Right ventricle myocardium inferior (tissue), 1 donor: ENCODE results near the gene ITGAL. TPM values are rescaled to one million over a fixed set of nuclear protein-coding genes. Genes with fewer than 3 reads are reported as not detected.

Source experiments
- ATAC-seq: fragments of 200-7000 bp; cut with Tn5 transposase; one replicate; pipeline ENCODE4 v1.9.1; 2020; ENCODE audit warnings: mild to moderate bottlenecking, moderate library complexity
- DNase-seq: peaks from one replicate; pipeline ENCODE4 v3.0.0; 2021; ENCODE audit errors: missing footprints
- intact Hi-C: fragments of 100-400 bp; cut with DNase I; formaldehyde crosslinking; loops from one replicate; pipeline ENCODE4 v1.11.0; 2022
- total RNA-seq: library from RNA; stranded (reverse); fragmentation: NEBNext Ultra II Directional; extraction: Animal tissue kit (Norgen Biotek cat#: 25700); gene quantifications from one replicate; pipeline ENCODE4 v1.2.1, GENCODE V29; 2021
- donor health status: DM: no; HTN: yes; CAD: no; lungs with severe emphysema.

The ITGAL gene
- total RNA-seq, 1 donor from 2014 or later: 4.2 TPM

DNA sequence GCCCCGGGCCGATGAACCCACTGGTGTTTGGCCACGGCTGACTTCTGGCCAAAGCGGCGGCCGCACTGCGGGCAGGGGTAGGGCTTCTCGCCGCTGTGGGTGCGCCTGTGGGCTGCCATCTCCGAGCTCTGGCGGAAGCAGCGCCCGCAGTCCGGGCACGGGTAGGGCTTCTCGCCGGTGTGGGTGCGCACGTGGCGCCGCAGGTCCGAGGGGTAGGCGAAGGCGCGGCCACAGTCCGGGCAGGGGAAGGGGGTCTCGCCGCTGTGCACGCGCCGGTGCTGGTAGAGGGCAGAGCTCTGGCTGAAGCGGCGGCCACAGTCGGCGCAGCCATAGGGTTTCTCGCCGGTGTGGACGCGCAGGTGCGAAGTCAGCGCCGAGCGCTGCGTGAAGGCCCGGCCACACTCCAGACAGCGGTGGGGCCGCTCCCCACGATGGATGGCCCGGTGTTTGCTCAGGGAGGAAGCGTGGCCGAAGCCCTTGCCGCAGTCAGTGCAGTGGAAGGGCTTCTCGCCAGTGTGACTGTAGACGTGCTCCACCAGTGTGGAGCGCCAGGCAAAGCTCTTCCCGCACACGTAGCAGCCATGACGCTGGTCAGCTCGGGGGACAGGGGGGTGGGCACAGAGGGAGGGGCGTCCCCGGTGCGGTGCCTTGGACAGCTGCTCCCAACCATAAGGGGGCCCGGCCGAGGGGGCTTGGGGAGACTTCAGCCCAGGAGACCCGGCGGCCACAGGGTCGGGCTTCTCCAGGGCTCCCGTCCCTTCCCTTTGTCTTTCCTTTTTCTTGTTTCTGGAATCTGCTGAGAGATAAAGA, 83.0 kb downstream of the ITGAL start:
- DNase-seq (no peak), ATAC-seq (no peak)
- intact Hi-C loops: no loop called here

- ATAC-seq (no peak), DNase-seq (no peak)
- intact Hi-C loops: no loop called here
Measured at GRCh38 chr16:30556125-30556473, 83.6 kb downstream of the ITGAL start.

- peak; percentile 0 for ATAC-seq
- intact Hi-C loops: no loop called here
- DNase-seq: no peak
Measured at GRCh38 chr16:30557707-30557956, 85.1 kb downstream of the ITGAL start.

DNA sequence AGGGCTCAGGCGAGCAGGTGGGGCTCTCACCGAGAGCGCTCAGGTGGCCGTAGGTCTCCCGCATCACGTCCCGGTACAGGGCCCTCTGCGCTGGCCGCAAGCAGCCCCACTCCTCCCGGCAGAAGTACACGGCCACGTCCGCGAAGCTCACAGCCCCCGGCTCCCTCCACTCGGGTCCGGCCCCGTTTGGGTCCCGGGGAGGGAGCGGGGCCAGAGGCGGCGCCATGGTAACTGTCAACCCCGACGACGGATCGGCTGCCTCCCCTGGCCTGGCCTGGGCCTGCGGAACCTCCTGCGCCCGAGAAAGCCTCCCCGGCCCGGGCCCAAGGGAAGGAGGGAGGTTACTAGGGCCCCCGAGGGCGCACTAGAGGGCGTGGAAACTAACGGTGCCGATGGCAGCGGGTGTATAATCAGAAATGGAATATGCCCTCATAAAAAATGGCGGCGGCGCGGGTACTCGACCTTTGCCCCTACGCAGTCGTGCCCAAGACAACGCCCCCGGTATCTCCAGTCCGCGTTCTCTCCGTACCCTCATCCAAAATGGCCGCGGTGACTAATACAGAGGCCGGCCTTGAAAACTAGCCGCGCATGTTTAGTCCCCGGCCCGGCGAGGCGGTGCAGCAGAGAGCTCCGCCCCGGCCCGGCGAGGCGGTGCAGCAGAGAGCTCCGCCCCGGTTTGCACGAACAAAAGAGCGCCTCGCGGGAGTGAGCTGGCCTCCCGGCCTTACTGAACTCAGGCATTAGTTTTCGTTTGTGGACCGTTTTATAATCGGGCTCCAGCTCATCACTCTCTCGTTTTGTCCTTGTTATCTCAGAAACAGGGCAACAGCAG, 85.6 kb downstream of the ITGAL start, which contains the start of gene ZNF764:
Gene ZNF764, minus strand, starts transcription at position 418 of the 832 bp plus-strand sequence. Its CDS starts 192 bp downstream, at position 226.
- DNase-seq (peak; percentile 99), ATAC-seq (peak; percentile 98)
- intact Hi-C loops: loop anchor here (1.0 kb wide), 1 partner anchor 23 kb away; no protein-coding TSS in a partner anchor

GRCh38 chr16:30558789-30559377, 86.3 kb downstream of the ITGAL start:
- ATAC-seq: no peak
- no peak for DNase-seq
- intact Hi-C loops: loop anchor here (1.0 kb wide), 1 partner anchor 24 kb away; no protein-coding TSS in a partner anchor

DNA sequence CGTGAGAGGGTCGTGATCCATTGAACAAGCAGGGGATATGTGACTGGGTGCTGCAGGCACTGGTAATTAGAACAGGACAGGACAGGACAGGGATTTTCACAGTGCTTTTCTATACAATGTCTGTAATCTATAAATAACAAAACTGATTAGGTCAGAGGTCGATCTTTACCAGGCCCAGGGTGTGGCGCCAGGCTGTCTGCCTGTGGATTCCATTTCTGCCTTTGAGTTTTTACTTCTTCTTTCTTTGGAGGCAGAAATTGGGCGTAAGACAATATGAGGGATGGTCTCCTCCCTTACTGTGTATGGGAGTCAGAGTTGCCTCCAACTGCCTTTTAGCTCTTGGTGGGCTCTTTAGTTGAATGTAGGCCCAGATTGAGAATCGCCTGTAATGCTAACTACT, 87.1 kb downstream of the ITGAL start:
- ATAC-seq (no peak), DNase-seq (no peak)
- intact Hi-C loops: no loop called here

- peak; percentile 78 for DNase-seq
- intact Hi-C loops: no loop called here
- no peak for ATAC-seq
Measured at GRCh38 chr16:30561089-30561816, 88.7 kb downstream of the ITGAL start.

DNA sequence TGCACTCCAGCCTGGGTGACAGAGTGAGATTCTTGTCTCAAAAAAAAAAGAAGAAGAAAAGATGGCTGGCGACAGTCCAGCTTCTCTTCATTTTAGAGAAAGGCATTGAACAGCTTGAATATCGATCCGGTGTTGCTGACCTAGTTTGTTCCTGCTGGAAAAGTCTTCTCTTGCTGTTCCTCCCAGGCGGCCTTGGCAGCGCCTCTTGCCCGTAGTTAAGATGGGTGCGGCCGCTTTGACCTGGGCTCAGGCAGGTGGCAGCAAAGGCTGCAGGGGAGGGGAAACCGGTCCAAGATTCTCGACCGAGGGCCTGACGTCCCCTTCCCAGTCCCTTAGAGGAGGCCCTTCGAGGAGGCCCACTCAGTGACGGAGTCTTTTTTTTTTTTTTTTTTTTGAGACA, 89.5 kb downstream of the ITGAL start:
- ATAC-seq (no peak), DNase-seq (no peak)
- intact Hi-C loops: no loop called here

DNA sequence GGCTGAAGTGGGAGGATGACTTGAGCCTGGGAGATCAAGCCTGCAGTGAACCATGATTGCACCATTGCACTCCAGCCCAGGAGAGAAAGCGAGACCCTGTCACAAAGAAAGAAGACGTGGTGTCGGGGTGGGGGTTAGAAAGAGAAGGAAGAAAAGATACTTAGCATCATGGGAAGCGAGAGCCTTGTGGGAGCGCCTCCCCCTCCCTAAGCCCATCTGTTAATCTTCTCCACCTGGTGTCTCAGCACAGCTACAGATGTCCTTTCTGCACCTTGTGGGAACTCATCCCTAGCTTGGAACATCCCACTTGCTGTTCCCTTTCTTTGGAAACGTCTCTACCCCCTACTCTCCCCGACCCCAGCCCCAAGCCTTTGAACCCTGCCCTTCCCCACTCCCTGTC, 93.0 kb downstream of the ITGAL start:
- no peak for ATAC-seq
- intact Hi-C loops: no loop called here
- no peak for DNase-seq

DNA sequence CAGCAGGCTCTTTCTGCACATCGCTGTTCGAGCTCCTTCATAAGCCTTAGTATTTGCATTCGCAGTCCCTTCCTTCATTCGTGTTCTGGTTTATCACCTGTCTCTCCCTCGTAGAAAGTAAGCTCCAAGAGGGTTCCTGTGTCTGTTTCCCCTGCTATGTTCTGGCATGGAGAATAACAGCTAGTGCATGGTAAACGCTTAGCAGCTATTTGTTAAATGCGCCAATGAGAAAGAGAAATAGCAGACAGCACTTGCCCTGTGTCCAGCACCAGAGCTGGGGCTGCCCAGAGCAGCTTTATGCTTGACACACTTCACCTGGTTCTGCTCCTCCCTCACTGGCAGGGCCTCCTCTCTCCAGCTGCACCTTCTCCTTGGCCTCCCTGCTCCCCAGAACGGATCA, 93.4 kb downstream of the ITGAL start:
- no peak for DNase-seq
- no peak for ATAC-seq
- intact Hi-C loops: no loop called here

DNA sequence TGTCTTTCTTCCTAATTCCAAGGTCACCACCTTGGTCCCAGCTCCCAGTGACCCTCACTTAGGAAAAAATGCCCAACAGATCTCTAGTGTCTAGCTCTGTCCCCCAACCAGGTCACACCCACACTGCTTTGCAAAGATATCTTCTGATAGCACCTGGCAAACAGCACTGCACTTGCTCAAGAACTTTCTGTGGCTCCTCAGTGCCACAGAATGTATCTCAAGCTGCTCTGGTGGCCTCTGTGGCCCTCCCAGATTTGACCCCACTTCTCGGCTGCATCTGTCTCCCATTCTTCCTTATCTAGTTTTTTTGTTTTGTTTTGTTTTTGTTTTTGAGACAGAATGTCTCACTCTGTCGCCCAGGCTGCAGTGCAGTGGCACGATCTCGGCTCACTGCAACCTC, 94.0 kb downstream of the ITGAL start:
- DNase-seq (no peak), ATAC-seq (no peak)
- intact Hi-C loops: no loop called here

DNA sequence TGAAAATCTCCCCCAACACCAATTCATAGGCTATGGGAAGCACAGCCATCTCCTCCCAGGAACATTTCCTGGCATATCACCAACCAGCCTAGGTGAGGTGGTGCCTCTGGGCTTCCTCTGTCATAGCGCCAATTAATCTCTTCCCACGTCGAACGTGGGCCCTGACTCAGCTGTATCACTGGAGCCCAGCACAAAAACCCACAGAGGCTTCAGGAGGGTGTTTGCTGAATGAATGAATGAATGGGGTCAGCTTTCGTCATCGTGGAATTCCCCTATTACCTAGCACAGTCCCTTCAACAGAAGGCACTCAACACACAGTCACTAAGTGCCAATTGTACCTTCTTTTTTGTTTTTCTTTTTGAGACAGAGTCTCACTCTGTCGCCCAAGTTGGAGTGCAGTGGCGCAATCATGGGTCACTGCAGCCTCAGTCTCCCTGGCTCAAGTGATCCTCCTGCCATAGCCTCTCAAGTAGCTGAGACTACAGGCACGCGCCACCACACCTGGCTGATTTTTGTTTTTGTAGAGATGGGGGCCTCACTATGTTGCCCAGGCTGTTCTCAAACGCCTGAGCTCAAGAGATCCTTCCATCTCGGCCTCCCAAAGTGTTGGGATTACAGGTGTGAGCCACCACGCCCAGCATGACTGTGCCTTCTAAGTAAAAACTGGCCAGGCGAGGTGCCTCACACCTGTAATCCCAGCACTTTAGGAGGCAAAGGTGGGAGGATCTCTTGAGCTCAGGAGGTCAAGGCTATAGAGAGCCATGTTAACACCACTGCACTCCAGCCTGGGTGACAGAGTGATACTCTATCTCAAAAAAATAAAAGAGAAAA, 94.8 kb downstream of the ITGAL start:
- intact Hi-C loops: no loop called here
- DNase-seq (no peak), ATAC-seq (no peak)

- intact Hi-C loops: no loop called here
- no peak for ATAC-seq
- DNase-seq: no peak
Measured at GRCh38 chr16:30567991-30568638, 95.6 kb downstream of the ITGAL start.

GRCh38 chr16:30569281-30569680, 96.7 kb downstream of the ITGAL start:
- DNase-seq (no peak), ATAC-seq (no peak)
- intact Hi-C loops: no loop called here

DNA sequence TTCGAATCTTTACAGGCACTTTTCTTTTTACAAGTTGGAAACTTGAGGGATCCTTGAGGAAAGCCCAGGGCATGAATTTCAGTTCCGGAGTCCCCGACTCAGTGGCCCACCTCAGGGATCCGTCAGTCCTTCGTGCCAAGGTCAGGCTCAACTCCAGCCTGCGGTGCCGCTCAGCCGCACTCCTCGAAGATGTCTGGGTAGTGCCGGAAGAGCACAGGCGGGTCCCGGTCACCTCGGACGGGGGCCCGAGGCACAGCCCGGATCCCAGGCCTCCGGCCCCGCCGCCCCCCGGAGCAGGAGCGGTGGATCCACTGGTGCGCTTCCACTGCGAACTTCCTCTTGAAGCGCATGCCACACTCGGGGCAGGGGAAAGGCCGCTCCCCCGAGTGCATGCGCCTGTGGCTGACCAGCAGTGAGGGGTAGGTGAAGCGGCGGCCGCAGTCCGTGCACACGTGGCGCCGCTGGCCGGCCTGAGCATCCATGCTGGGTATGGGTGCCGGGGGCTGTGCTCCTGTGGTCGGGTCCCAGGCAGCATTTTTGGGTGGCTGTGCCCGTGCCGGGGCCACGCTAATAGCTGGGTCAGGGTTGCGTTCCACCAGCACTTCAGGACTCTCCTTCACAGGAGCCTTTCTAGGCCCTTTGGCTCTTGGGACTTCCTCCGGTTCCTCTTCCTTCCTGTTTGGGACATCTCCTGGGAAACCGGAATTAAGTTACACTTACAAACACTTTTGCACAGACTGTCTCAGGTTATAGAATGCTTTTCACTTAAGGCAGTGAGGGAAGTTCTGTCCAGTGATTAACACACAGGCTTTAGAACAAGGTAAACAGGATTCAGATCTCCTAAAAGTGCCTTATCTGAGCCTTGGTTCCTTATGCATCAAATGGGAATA, 97.4 kb downstream of the ITGAL start:
- intact Hi-C loops: loop anchor here (5.0 kb wide), 2 partner anchors 82 to 123 kb away; partner anchors contain the start of genes PRR14 and SEPHS2
- DNase-seq (no peak), ATAC-seq (no peak)

- intact Hi-C loops: loop anchor here (1.0 to 5.0 kb wide), 3 partner anchors 36 to 124 kb away; partner anchors contain the start of genes PRR14 and SEPHS2
- DNase-seq (no peak), ATAC-seq (peak; percentile 6)
Measured at GRCh38 chr16:30570636-30571444, 98.3 kb downstream of the ITGAL start.
